ENCODE measurements around the gene ANKRD62. TPM values are rescaled to one million over a fixed set of nuclear protein-coding genes. Genes with fewer than 3 reads are reported as not detected.

Gene ANKRD62
- total and polyA plus RNA-seq, 9 of the 15 experiments (the other 6 are each of a cell fraction or from before 2014, with no cell fraction given) = 0.16 to 1.1 (median 0.45) TPM; not detected in 1

- TF ChIP-seq AFF4 (CRISPR knock-in tag; IDR thresholded peaks at IDR 0.05) = no peak
- no peak for TF ChIP-seq ZNF174 (CRISPR knock-in tag; IDR thresholded peaks at IDR 0.05)
Observed at GRCh38 chr18:12099160-12099559, 5.5 kb downstream of the ANKRD62 start (continued).

- no peaks in the 10 kb centered on the region for H4K20me1 ChIP-seq (replicated peaks; ENCODE audit: control insufficient read depth, insufficient read depth, low read length)
- 0% methylated on average over 1 of the region's 1 CpG for WGBS (ENCODE audit: insufficient coverage, low coverage, missing lambda C conversion rate)
- BruUV-seq (replicated peaks) = no TSS peak
- H3K79me2 ChIP-seq (ENCODE audit: control insufficient read depth, insufficient read depth, low read length) = no peaks in the 10 kb centered on the region
- no peaks in the 10 kb centered on the region for H3K9me1 ChIP-seq (ENCODE audit: control insufficient read depth, insufficient read depth, low read length)
- H3K27ac ChIP-seq (ENCODE audit: extremely low read depth, low read depth, low read length) = no peak overlapping the region
- no peak overlapping the region for H3K4me3 ChIP-seq
- POLR2A ChIA-PET = no interaction called here
- H3K9me3 ChIP-seq (replicated peaks; ENCODE audit: control insufficient read depth, insufficient read depth, low read depth, low read length) = no peaks in the 10 kb centered on the region
- intact Hi-C loops (cut with micrococcal nuclease) (no loop called here), in situ Hi-C loops (cut with MboI) (loop anchor here (5.0 kb wide), 1 partner anchor 51 kb away; no protein-coding TSS in a partner anchor)
- peaks cover 5 to 7% of the 10 kb centered on the region in 2 experiments; a peak in 4 of 5 replicates for H3K27me3 ChIP-seq (ENCODE audit: control insufficient read depth in 2 of 2, insufficient read depth in 2 of 2, low read length in 2 of 2)
- H2AFZ ChIP-seq (ENCODE audit: low read depth, low read length) = no peak overlapping the region
- CTCF ChIA-PET (ENCODE audit: low intra/inter-chr PET ratio) = no interaction called here
- ATAC-seq = no peak
- H3K4me1 ChIP-seq (replicated peaks in 1 of 2; ENCODE audit: control insufficient read depth in 2 of 2, insufficient read depth in 2 of 2, low read length in 2 of 2) = no peaks in the 10 kb centered on the region
- no peak overlapping the region for H3K9ac ChIP-seq (ENCODE audit: insufficient read depth in 1 of 2, low read depth in 2 of 2, low read length in 2 of 2)
- no peak overlapping the region for H3K4me2 ChIP-seq (ENCODE audit: insufficient read depth, low read length)
- DNase-seq (ENCODE audit: extremely low read depth in 1 of 4, low spot score in 3 of 4) = no peak
- H3K36me3 ChIP-seq (ENCODE audit: control insufficient read depth, insufficient read depth, low read length) = no peaks in the 10 kb centered on the region
- FAIRE-seq = no peak
- TF ChIP-seq ZFPM2 (CRISPR knock-in tag; IDR thresholded peaks at IDR 0.05) (no peak), RB1 (IDR thresholded peaks at IDR 0.05; ENCODE audit: low read depth) (no peak), SMC3 (conservative IDR thresholded peaks at IDR 0.05; ENCODE audit: insufficient read depth, low read depth, low read length) (no peak), SNAPC5 (CRISPR knock-in tag; IDR thresholded peaks at IDR 0.05) (no peak), ETS1 (conservative IDR thresholded peaks at IDR 0.05; ENCODE audit: control insufficient read depth, low read depth, low read length) (no peak), PRMT5 (CRISPR knock-in tag; IDR thresholded peaks at IDR 0.05) (no peak), HBP1 (CRISPR knock-in tag; IDR thresholded peaks at IDR 0.05) (no peak), ZBTB2 (IDR thresholded peaks at IDR 0.05) (no peak), RNF2 (IDR thresholded peaks at IDR 0.05) (no peak), ZNF280B (CRISPR knock-in tag; IDR thresholded peaks at IDR 0.05) (no peak)
Observed at GRCh38 chr18:12101266-12101665, 7.6 kb downstream of the ANKRD62 start.

Measured in K562 (cell line).